Urothelium cell line (cell line): ENCODE data around the gene SLC25A42.
"Not testable (repeated sequence)": the region's sequence is repeated elsewhere in the genome, so short reads cannot be mapped to it uniquely, and the experiment has no call there.

Source experiments
- DNase-seq: peaks from one replicate; pipeline ENCODE4 v3.0.0; 2011; ENCODE audit warnings: low spot score, mixed read lengths
- FAIRE-seq: peaks from 2 replicates; lab custom pipeline; 2011; peaks lifted over from hg19 to GRCh38; lab: Jason Lieb, UNC

Gene SLC25A42

GRCh38 chr19:19102566-19102965 lies 38.8 kb downstream of the SLC25A42 start:
- not testable (repeated sequence) for FAIRE-seq, DNase-seq

DNA sequence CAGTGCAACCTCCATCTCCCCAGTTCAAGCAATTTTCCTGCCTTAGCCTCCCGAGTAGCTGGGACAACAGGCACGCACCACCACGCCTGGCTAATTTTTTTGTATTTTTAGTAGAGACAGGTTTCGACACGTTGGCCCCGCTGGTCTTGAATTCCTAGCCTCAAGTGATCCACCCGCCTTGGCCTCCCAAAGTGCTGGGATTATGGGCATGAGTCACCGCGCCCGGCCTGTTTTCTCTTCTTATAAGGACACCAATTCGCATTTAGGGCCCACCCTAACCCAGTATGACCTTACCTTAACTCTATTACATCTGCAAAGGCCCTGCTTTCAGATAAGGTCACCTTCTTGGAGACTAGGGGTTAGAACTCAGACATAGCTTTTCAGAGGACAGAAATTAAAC lies 39.4 kb downstream of the SLC25A42 start:
- no peak for FAIRE-seq
- DNase-seq, result no peak

GRCh38 chr19:19105365-19106055 lies 41.7 kb downstream of the SLC25A42 start:
- FAIRE-seq (no peak), DNase-seq (no peak)

DNA sequence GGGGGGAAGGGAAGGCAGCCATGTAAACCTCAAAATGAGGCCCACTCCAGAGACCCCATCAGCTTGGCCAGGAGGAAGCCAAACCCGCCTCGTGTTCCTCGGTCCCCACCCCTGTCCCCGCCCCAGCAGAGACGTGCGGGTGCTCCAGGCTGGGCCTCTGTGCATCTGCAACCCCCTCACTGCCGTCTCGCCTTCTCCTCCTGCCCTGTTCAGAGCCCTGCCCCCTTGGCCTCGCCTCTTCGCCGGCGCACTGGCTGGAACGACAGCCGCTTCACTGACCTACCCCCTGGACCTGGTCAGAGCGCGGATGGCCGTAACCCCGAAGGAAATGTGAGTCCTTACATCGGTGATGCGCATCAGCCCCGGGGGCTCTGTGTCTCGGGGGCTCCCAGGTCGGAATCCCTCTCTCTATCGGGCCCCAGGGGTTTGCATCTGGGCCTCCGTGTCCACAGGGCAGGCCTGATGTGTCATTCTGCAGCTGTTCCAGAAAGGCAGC lies 42.3 kb downstream of the SLC25A42 start:
- no peak for FAIRE-seq
- DNase-seq, result no peak

GRCh38 chr19:19106938-19107337 lies 43.1 kb downstream of the SLC25A42 start:
- DNase-seq, FAIRE-seq: not testable (repeated sequence)

GRCh38 chr19:19107654-19108053 lies 43.9 kb downstream of the SLC25A42 start:
- DNase-seq (no peak), FAIRE-seq (no peak)

DNA sequence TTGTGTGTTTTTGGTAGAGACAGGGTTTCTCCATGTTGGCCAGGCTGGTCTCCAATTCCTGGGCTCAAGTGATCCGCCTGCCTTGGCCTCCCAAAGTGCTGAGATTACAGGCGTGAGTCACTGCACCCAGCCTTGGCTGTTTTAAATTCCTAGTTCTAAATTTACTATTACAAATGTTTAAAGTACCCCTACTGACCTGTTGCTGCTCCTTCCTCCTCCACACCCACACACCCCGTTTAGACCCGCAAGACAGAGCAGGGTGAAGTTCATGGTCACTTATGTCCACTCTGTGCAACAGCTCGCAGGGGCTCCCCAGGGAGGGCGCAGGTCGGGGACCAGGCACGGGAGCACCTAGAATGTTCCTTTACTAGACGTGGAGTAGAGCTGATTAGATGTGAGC lies 45.8 kb downstream of the SLC25A42 start:
- FAIRE-seq (no peak), DNase-seq (no peak)

- no peak for DNase-seq
- no peak for FAIRE-seq
These were observed 46.8 kb downstream of the SLC25A42 start for GRCh38 chr19:19110410-19111135.

DNA sequence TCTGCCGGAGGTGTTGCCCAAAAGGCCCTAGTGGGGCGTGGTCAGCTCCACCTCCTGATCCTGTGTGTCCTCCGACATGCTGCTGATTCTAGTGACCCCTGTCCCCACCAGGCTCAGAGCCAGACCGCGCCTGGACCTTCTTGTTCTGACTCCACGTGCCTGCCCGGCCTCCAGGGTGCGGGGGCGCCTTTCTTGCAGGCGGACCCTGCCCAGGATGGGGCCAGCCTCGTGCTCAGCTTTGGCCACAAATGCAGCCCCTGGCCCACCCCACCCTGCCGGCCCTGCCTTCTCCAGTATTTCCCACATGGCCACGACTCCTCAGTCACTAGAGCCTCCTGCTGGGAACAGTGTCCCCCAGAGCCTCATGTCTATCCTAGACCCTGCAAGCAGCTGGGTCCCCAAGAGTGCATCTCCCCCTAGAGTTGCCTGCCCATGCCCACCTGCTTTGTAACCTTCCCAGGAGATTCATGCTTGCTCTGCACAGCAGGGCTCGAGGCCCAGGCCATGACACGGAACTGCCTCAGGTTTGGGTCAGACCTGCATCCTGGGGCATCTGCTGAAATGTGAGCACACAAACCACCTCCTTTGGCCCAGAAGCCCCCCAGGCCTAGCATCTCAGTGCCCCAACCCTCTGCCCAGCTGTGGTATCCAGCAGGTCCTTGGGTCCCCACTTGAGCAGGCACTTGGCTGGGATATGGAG lies 47.5 kb downstream of the SLC25A42 start:
- no peak for FAIRE-seq
- DNase-seq, result no peak

DNA sequence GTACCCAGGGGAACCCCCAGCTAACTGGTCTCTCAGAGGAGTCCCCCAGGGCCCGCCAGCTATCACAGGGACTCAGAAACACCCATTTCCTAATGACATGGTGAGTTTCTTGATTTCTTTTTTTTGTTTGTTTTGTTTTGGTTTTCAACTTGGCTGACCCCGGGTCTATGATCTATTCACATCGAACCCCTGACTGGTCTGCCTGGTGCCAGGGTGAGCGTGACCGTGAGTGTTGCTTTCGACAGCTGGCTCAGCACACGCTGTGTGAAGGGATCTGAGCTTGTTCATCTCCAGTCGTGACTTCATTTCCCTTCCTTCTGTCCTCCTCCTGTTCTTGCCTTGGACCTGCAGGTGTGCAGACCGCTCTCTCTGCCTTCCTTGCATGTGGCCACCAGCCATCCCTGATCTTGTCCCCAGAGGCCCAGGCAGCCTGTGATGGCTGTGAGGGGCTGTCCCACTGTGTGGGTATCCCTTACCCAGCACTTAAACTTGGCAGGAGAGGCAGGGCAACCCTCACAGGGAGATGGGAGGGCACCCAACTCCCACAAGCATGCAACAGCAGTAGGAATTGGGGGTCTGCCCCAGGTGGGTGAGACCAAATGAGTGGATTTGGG lies 48.3 kb downstream of the SLC25A42 start:
- FAIRE-seq (no peak), DNase-seq (no peak)

DNA sequence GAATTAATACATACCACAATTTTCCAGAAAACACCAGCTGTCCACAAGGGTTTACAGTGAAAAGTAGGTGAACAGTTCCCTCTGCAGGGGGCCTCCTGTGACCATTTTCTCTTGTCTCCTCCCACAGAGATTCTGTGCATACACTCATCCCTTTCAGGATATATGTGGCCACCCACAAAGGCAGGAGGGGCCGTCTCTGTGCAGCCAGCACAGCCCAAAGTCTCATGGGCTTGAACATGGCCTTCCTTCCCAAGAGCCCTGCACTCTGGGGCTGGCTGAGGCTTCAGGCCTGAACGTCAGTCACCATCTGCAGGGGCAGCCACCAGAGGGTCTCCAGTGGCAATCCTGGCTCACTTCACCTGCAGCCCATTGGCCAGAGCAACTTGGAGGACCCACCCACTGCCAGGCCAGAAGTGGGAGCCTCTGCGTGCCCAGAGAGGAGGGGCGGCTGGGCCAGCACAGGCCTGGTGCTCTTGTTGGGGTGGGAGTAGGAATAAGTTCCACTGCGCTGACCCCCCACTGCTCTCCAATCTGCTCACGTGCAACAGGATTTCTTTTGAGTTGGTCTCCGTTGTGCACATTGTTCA lies 49.3 kb downstream of the SLC25A42 start:
- no peak for FAIRE-seq
- DNase-seq, result no peak

- FAIRE-seq (no peak), DNase-seq (peak; percentile 29)
These were observed 52.2 kb downstream of the SLC25A42 start for GRCh38 chr19:19115954-19116353.

DNA sequence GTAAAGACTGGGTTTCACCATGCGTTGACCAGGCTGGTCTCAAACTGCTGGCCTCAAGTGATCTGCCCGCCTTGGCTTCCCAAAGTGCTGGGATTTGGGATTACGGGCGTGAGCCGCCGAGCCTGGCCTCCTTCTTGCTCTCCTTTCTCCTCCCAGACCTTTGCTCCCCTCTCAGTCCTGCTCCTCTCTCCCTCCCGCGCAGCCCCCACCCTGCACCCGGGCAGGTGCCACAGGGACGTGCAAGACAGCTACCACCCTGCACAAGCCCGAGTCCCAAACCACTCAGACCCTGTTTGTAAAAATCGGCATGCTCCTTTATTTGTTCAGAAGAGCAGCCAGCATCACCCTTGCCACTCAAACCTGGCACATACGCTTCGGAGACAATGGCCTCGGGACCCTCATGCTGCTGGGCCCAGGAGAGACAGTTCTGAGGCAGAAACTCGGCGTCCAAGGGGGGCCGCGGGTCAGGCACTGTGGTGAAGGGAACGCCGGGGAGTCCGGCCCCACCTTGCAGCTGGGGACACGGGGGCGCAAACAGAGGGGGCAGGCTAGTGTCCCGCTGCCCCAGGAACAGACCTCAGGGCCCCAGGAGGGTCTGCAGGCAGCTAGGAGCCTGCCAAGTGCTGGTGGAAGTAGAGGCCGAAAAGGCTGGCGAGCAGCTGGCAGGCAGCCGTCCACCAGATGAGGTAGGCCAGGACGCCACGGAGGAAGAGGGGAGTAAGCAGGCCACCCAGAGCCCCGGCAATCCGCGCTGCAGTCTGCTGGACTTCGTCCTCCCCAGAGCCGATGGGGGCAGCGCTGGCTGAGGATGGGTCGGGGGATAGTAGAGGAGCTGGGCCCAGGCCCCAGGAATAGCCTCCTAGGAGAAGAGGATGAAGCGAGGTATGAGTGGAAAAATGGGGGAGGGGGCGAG lies 55.8 kb downstream of the SLC25A42 start:
- DNase-seq (no peak), FAIRE-seq (no peak)

DNA sequence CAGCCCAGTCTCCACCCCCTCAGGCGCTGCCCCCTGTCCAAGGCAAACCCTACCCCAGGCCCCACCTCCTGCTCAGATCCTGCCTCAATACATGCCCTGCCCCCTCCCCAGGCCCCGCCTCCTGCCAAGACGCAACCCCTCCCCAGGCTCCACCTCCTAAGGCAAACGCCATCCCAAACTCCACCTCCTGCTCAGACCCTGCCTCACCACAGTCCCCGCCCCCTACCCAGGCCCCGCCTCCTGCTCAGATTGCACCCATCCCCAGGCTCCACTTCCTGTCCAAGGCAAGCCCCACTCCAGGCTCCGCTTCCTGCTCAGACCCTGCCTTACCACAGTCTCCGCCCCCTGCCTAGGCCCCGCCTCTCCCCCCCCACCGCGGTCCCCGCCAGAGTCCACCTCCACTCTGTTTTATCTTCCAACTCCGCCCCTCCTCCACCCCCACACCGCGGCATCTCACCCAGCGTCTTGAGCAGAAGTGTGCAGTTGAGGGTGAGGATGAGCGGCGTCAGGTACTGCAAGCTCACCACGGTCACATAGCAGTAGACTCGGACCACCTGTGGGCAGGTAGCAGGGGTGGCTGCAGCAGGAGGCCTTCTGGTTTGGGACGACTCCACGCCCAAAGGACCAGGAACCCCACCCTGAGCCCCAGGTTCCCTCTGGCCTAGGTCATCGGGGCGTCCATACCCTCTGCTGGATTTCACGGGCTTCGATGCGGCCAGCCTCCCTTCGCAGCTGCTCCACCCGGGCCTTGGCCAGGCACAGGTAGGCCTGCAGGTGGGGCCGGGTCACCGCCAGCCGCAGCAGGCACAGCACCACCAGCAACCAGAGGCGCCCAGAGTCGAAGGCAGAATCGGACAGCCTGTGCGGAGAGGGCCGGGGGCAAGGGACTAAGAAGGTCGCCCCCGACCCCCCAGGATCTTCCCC lies 56.8 kb downstream of the SLC25A42 start:
- FAIRE-seq (no peak), DNase-seq (peak; percentile 15)

DNA sequence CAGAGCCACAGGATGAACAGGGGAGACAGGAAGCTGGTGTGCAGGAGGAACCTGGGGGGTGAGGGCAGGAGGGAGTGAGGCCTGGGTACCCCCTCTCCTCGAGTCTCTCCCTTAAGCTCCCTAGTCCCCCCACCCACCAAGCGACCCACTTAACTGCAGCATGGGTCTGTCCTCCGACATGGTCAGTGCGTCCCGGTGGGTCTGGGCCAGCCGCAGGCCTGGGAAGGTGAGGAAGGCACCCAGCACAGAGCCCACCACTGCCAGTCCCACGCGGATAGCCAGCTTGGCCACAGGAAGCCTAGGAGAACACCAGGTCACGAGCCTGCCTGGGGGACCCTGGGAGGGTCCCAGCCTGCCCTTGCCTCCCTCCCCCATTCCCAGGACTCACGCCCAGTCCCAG lies 57.6 kb downstream of the SLC25A42 start:
- DNase-seq (no peak), FAIRE-seq (no peak)

- DNase-seq, result no peak
- no peak for FAIRE-seq
These were observed 59.1 kb downstream of the SLC25A42 start for GRCh38 chr19:19122902-19123301.

- no peak for DNase-seq
- no peak for FAIRE-seq
These were observed 59.6 kb downstream of the SLC25A42 start for GRCh38 chr19:19123386-19123785.

DNA sequence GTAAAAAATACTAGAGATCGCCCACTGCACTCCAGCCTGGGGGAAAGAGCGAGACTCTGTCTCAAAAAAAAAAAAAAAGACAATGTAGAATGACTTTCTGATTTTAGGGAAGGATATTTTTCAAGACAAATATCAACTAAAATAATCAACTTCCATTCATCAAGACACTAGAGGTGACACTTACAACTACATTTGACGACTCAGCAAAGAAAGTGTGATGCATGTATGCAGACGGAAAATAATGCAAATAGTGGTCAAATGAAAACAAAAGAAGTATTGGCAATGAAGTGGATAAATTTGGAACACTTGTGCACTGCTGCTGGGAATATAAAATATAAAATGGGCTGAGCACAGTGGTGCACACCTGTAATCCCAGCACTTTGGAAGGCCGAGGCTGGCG lies 62.3 kb downstream of the SLC25A42 start:
- DNase-seq (no peak), FAIRE-seq (no peak)

- no peak for FAIRE-seq
- DNase-seq, result no peak
These were observed 68.2 kb downstream of the SLC25A42 start for GRCh38 chr19:19131989-19132388.
